Gastroesophageal sphincter (tissue), 4 donors: ENCODE results near the gene ISM1. TPM values are rescaled to one million over a fixed set of nuclear protein-coding genes. Genes with fewer than 3 reads are reported as not detected.

Source experiments
- ATAC-seq: fragments of 150-250 bp; one replicate; pipeline ENCODE4 v1.9.1; 2016; ENCODE audit warnings: mild to moderate bottlenecking, moderate library complexity
- H3K27ac ChIP-seq, 4 donors: fragments of 200-600 bp; sonication (generic) in 3 of 4; 1 replicate in 3 of 4; 2 replicates in 1 of 4; pipeline ENCODE4 v1.5.1; 2016 to 2019
- H3K27me3 ChIP-seq: fragments of 200-600 bp; sonication (generic); one replicate; pipeline ENCODE4 v1.5.1; 2019
- H3K36me3 ChIP-seq, 2 donors: fragments of 200-600 bp; sonication (generic); one replicate each; pipeline ENCODE4 v1.5.1; 2019; ENCODE audit warnings: control low read depth in 1 of 2
- H3K4me1 ChIP-seq, 3 donors: fragments of 200-600 bp; sonication (generic); 1 replicate in 2 of 3; 2 replicates in 1 of 3; pipeline ENCODE4 v1.5.1; 2016 to 2019; ENCODE audit warnings: control low read depth in 2 of 3
- H3K4me3 ChIP-seq, 2 donors: fragments of 200-600 bp; sonication (generic); one replicate each; pipeline ENCODE4 v1.5.1; 2019; ENCODE audit warnings: mild to moderate bottlenecking in 1 of 2, moderate library complexity in 1 of 2
- H3K9me3 ChIP-seq, 3 donors: fragments of 200-600 bp; sonication (generic); one replicate each; pipeline ENCODE4 v1.5.1; 2017 to 2019; ENCODE audit warnings: control low read depth in 2 of 3
- EP300 ChIP-seq: sonication (generic); formaldehyde crosslinking; IDR thresholded peaks from one replicate; pipeline ENCODE4 v1.6.1; 2017; ENCODE audit warnings: antibody characterized with exemption, mild to moderate bottlenecking
- POLR2A ChIP-seq, 2 donors: fragments of 450-650 bp; IDR thresholded peaks; one replicate each; pipeline ENCODE4 v1.6.1; 2017; ENCODE audit warnings: antibody characterized with exemption in 2 of 2, mild to moderate bottlenecking in 2 of 2, moderate library complexity in 1 of 2
- POLR2AphosphoS5 ChIP-seq: sonication (generic); formaldehyde crosslinking; IDR thresholded peaks from one replicate; pipeline ENCODE4 v1.6.1; 2017; ENCODE audit warnings: antibody characterized with exemption
- WGBS, 2 donors: methylation state at CpG; one replicate each; pipeline ENCODE4 v1.1.5; 2018; ENCODE audit warnings: low coverage in 1 of 2; 5-methylcytosine and 5-hydroxymethylcytosine counted together
- total RNA-seq, 4 donors: library from RNA; depleted of rRNA; stranded (reverse); fragments of >200 nt; gene quantifications; one replicate each; pipeline ENCODE4 v1.1.0, GENCODE V29; 2016
- TF ChIP-seq, protein P1 (sequence below), 4 experiments: fragments of 200-600 bp in 2 of 4; fragments of 450-650 bp in 2 of 4; sonication (generic) in 1 of 4; IDR thresholded peaks; one replicate each; pipeline ENCODE4 v1.5.1; 2017 to 2019; ENCODE audit warnings: antibody characterized with exemption in 4 of 4, mild to moderate bottlenecking in 2 of 4, moderate library complexity in 2 of 4

ISM1 gene
- total RNA-seq, 4 donors from 2014 or later: 3.6 to 8.1 (median 6.4) TPM

DNA sequence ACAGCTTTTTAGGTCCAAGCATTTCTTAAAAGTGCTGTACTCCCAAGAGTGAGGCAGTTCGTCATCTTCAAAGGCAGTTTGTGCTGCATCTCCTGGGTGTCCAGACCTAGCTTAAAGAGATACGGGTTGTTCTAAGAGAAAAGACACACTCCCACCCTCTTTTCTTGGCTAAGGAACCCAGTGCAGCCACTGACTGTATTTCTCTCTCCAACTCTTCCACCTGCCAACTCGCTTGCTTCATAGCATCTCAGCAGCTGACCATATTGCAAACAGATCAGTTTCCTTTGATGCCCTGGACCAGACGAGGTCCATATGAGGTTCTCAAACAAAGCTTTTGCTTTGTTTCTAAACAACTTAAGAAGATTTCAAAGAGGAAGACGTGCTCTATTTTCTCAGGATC is 101.1 kb downstream of the ISM1 start:
- H3K27ac ChIP-seq: no peak overlapping the region
- TF ChIP-seq EP300 (no peak), POLR2AphosphoS5 (peak; percentile 13)
- peaks cover 0 to 5% (median 0%) of the 10 kb centered on the region in 3 donors for H3K4me1 ChIP-seq
- peaks cover 0 to 6% (median 0%) of the 10 kb centered on the region in 3 donors for H3K9me3 ChIP-seq
- H3K4me3 ChIP-seq: no peak overlapping the region
- H3K27me3 ChIP-seq: no peaks in the 10 kb centered on the region
- peak; percentile 81 for ATAC-seq
- 32 to 34% methylated on average over 4 to 5 of the region's 5 CpGs for WGBS, 2 donors
- no peaks in the 10 kb centered on the region for H3K36me3 ChIP-seq

DNA sequence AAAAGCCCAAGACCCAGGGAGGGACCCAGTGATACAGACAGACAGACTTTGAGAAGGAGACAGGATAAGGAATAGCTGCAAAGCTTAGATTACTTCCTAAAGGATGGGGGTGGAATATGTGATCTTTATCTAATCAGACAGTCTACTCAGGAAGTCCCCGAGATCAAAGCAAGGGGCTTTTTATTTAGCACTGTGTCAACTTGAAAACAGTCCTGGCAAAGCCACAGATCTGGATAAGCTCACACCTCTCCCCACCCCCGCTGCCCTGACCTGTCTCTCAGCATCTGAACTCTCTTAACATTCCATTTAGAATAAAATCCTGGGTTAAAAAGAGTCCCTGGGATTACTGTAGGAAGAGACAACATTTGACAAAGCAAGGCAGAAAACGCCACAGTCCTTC is 101.5 kb downstream of the ISM1 start:
- Histone ChIP-seq H3K27me3 (no peaks in the 10 kb centered on the region), H3K4me1 (peaks cover 0 to 5% (median 0%) of the 10 kb centered on the region in 3 donors), H3K9me3 (peaks cover 0 to 2% (median 0%) of the 10 kb centered on the region in 3 donors), H3K36me3 (no peaks in the 10 kb centered on the region), H3K27ac (no peak overlapping the region), H3K4me3 (no peak overlapping the region)
- no peak for TF ChIP-seq POLR2A (IDR thresholded peaks at IDR 0.05)
- TF ChIP-seq, protein P1, sequence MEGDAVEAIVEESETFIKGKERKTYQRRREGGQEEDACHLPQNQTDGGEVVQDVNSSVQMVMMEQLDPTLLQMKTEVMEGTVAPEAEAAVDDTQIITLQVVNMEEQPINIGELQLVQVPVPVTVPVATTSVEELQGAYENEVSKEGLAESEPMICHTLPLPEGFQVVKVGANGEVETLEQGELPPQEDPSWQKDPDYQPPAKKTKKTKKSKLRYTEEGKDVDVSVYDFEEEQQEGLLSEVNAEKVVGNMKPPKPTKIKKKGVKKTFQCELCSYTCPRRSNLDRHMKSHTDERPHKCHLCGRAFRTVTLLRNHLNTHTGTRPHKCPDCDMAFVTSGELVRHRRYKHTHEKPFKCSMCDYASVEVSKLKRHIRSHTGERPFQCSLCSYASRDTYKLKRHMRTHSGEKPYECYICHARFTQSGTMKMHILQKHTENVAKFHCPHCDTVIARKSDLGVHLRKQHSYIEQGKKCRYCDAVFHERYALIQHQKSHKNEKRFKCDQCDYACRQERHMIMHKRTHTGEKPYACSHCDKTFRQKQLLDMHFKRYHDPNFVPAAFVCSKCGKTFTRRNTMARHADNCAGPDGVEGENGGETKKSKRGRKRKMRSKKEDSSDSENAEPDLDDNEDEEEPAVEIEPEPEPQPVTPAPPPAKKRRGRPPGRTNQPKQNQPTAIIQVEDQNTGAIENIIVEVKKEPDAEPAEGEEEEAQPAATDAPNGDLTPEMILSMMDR (IDR thresholded peaks at IDR 0.05): no peak
- no peak for TF ChIP-seq POLR2AphosphoS5
- no peak for TF ChIP-seq EP300
- peak; percentile 17 for ATAC-seq
- 65 to 67% methylated on average over 2 to 3 of the region's 3 CpGs for WGBS, 2 donors

DNA sequence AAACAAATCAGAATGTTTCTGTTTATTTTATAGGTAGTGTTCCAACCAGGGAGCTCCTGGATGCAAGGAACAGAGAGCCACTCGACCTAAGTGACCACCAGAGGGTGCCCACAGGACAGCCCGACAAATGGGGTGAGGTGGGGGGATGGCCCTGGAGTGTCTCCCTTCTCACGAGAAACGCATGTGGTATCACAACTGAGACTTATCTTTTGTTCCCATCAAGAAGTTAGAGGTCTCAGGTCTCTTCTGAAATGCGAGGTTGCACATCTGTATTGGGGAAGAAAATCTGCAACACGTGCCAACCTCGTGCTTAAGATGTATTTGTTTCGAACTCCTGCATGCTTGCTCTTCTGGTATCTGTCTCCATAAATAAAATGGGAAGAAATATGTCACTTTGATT is 104.0 kb downstream of the ISM1 start:
- Histone ChIP-seq H3K36me3 (no peaks in the 10 kb centered on the region), H3K4me3 (no peak overlapping the region), H3K9me3 (no peaks in the 10 kb centered on the region), H3K4me1 (peaks cover 0 to 5% (median 0%) of the 10 kb centered on the region in 3 donors), H3K27ac (no peak overlapping the region), H3K27me3 (no peaks in the 10 kb centered on the region)
- TF ChIP-seq POLR2A (IDR thresholded peaks at IDR 0.05): no peak
- TF ChIP-seq POLR2AphosphoS5: no peak
- TF ChIP-seq, protein P1 (IDR thresholded peaks at IDR 0.05): peak; percentile 28 to 60 (median 48)
- TF ChIP-seq EP300: no peak
- 48 to 80% methylated on average over 1 to 8 of the region's 8 CpGs for whole genome bisulfite sequencing, 2 donors
- no peak for ATAC-seq

DNA sequence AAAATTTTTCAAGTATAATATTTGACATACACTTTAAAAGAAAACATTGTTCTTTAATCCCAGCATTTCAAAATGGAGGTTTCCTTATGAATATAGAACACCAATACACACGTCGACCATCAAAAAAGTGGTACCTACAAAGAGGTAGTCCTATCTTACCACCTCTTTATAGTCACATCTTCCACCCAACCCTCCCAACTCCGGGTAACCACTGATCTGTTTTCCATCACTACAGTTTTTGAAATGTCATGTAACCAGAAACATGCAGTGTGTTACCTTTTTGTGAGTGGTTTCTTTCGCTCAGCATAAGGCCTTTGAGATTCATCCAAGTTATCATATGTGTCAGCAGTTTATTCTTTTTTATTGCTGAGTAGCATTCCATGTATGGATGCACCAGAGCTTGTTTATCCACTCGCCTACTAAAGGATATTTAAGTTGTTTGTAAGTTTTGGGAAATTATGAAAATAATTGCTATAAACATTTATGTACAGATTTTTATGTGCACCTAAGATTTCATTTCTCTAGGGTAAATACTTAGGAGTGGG is 104.8 kb downstream of the ISM1 start:
- Histone ChIP-seq H3K27ac (no peak overlapping the region), H3K9me3 (no peaks in the 10 kb centered on the region), H3K27me3 (no peaks in the 10 kb centered on the region), H3K4me1 (peaks cover 0 to 5% (median 0%) of the 10 kb centered on the region in 3 donors), H3K36me3 (no peaks in the 10 kb centered on the region), H3K4me3 (no peak overlapping the region)
- ATAC-seq: no peak
- TF ChIP-seq POLR2AphosphoS5 (no peak), EP300 (no peak), POLR2A (IDR thresholded peaks at IDR 0.05) (no peak)
- TF ChIP-seq, protein P1 (IDR thresholded peaks at IDR 0.05): no peak
- WGBS, 2 donors: 83 to 92% methylated on average over 4 to 5 of the region's 5 CpGs

DNA sequence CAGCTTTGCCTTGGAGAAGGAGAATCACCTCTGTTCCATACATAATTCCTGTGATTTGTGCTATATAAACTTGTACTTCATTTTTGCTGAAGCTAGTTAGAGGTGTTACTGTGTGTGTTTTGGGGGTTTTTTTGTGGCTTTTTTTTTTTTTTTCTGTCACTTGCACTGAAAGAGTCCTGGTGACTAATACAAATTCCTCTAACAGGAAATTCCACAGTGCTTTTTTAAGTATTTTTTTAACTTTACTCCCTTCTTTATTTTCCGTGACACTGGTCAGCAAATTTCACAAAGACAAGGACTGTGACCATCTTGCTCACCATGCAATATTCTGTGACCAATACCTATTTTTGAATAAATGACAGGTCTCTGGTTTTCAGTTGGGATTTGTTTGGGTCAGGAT is 110.5 kb downstream of the ISM1 start:
- Histone ChIP-seq H3K36me3 (no peaks in the 10 kb centered on the region), H3K4me1 (peaks cover 0 to 16% (median 7%) of the 10 kb centered on the region in 3 donors), H3K27me3 (no peaks in the 10 kb centered on the region), H3K9me3 (no peaks in the 10 kb centered on the region), H3K4me3 (no peak overlapping the region), H3K27ac (no peak overlapping the region)
- TF ChIP-seq, protein P1 (IDR thresholded peaks at IDR 0.05): no peak
- WGBS, 2 donors: 80 to 100% methylated on average over 1 of the region's 1 CpG
- no peak for ATAC-seq
